HepG2 (cell line): Measurements from ENCODE around the gene CX3CR1. TPM values are rescaled to one million over a fixed set of nuclear protein-coding genes. Genes with fewer than 3 reads are reported as not detected.

Source experiments
- ATAC-seq: fragments of 200-7000 bp; cut with Tn5 transposase; 3 replicates; pipeline ENCODE4 v1.9.1; 2020; ENCODE audit warnings: mild to moderate bottlenecking, moderate library complexity
- BruUV-seq: library from RNA; stranded (reverse); fragments of 400-500 nt; replicated peaks from 2 replicates; lab custom pipeline; 2021; lab: Mats Ljungman, UMichigan
- CTCF ChIA-PET: fragments of 300-600 bp; formaldehyde crosslinking; extraction: SDS; loops from one replicate; lab custom pipeline; 2021; ENCODE audit warnings: low total read pairs, inconsistent platforms, low intra/inter-chr PET ratio; lab: Yijun Ruan, JAX
- POLR2A ChIA-PET: fragments of 350-600 bp; sonication (Branson Sonifier 250); formaldehyde crosslinking; loops from one replicate; lab custom pipeline; 2020; ENCODE audit warnings: antibody characterized with exemption, inconsistent platforms; lab: Yijun Ruan, JAX
- DNase-seq: peaks from one replicate; pipeline ENCODE4 v3.0.0-alpha.2; 2015; ENCODE audit warnings: low spot score
- FAIRE-seq: peaks from 3 replicates; lab custom pipeline; 2011; peaks lifted over from hg19 to GRCh38; lab: Jason Lieb, UNC
- H2AFZ ChIP-seq: one replicate; pipeline ENCODE4 v1.6.1; 2011; ENCODE audit warnings: low read length, inconsistent platforms
- H3K27ac ChIP-seq: fragments of 300-600 bp; 3 replicates; pipeline ENCODE4 v1.8.0; 2011; ENCODE audit warnings: mixed run types, mild to moderate bottlenecking, mixed read lengths, low read length, inconsistent platforms; ENCODE audit not compliant: insufficient read depth; ENCODE audit errors: extremely low read length
- H3K27me3 ChIP-seq, 2 experiments: fragments of 200-600 bp in 1 of 2; 2 replicates in 1 of 2; 3 replicates in 1 of 2; pipeline versions ENCODE4 v1.6.0 to v1.8.0; 2011; ENCODE audit warnings: low read length in 2 of 2, mild to moderate bottlenecking in 2 of 2, moderate library complexity in 2 of 2, inconsistent platforms in 1 of 2; ENCODE audit not compliant: insufficient read depth in 2 of 2, control insufficient read depth in 1 of 2
- H3K36me3 ChIP-seq, 2 experiments: fragments of 200-600 bp in 1 of 2; replicated peaks in 1 of 2; 2 replicates in 1 of 2; 3 replicates in 1 of 2; pipeline versions ENCODE4 v1.5.1 to v1.8.0; 2011; ENCODE audit warnings: low read length in 2 of 2, inconsistent platforms in 1 of 2; ENCODE audit not compliant: insufficient read depth in 2 of 2, control insufficient read depth in 1 of 2
- H3K4me1 ChIP-seq: 2 replicates; pipeline ENCODE4 v1.5.1; 2012; ENCODE audit warnings: low read length, inconsistent platforms; ENCODE audit not compliant: insufficient read depth
- H3K4me2 ChIP-seq: 2 replicates; pipeline ENCODE4 v1.6.0; 2011; ENCODE audit warnings: low read depth, low read length, inconsistent platforms
- H3K4me3 ChIP-seq, 3 experiments: fragments of 200-600 bp in 1 of 3; sonication (generic), shearing (Covaris generic) in 1 of 3; replicated peaks in 1 of 3; 2 replicates each; pipeline ENCODE4 v1.5.1; 2011 to 2016; ENCODE audit warnings: low read length in 3 of 3, inconsistent platforms in 2 of 3, low read depth in 2 of 3, mild to moderate bottlenecking in 2 of 3, control low read depth in 1 of 3, mixed read lengths in 1 of 3; ENCODE audit not compliant: insufficient read depth in 1 of 3
- H3K79me2 ChIP-seq: one replicate; pipeline ENCODE4 v1.6.1; 2011; ENCODE audit warnings: low read length, inconsistent platforms; ENCODE audit not compliant: insufficient read depth
- H3K9ac ChIP-seq: 2 replicates; pipeline ENCODE4 v1.6.0; 2011; ENCODE audit warnings: mild to moderate bottlenecking, low read depth, low read length, inconsistent platforms; ENCODE audit not compliant: insufficient read depth
- H3K9me3 ChIP-seq: 2 replicates; pipeline ENCODE4 v1.5.1; 2012; ENCODE audit warnings: mild to moderate bottlenecking, low read length
- H4K20me1 ChIP-seq: 2 replicates; pipeline ENCODE4 v1.6.0; 2011; ENCODE audit warnings: inconsistent platforms, mild to moderate bottlenecking, low read length, moderate library complexity; ENCODE audit not compliant: insufficient read depth
- ATF7-NPFF ChIP-seq: sonication (generic); formaldehyde crosslinking; IDR thresholded peaks from 2 replicates; pipeline ENCODE4 v1.8.1; 2023; ENCODE audit warnings: mild to moderate bottlenecking, low read depth, missing genetic modification reagents, moderate library complexity
- BCLAF1 ChIP-seq: fragments of 450-650 bp; IDR thresholded peaks from 2 replicates; pipeline ENCODE4 v1.6.1; 2017; ENCODE audit warnings: mild to moderate bottlenecking
- CCDC6 ChIP-seq: sonication (generic); formaldehyde crosslinking; IDR thresholded peaks from 2 replicates; pipeline ENCODE4 v1.8.1; 2022; ENCODE audit warnings: mild to moderate bottlenecking, missing genetic modification reagents, moderate library complexity
- E2F1 ChIP-seq: sonication (generic); formaldehyde crosslinking; IDR thresholded peaks from 2 replicates; pipeline ENCODE4 v1.5.0; 2020; ENCODE audit warnings: missing genetic modification reagents
- ESRRA ChIP-seq: sonication (generic); formaldehyde crosslinking; IDR thresholded peaks from 2 replicates; pipeline ENCODE4 v1.5.1; 2020; ENCODE audit warnings: mild to moderate bottlenecking, low read depth, missing genetic modification reagents
- HNRNPL ChIP-seq: fragments of 200-400 bp; formaldehyde crosslinking; IDR thresholded peaks from 2 replicates; pipeline ENCODE4 v1.6.1; 2017; ENCODE audit warnings: mild to moderate bottlenecking, low read depth, low read length
- HNRNPUL1 ChIP-seq: fragments of 200-400 bp; formaldehyde crosslinking; IDR thresholded peaks from 2 replicates; pipeline ENCODE4 v1.6.1; 2017; ENCODE audit warnings: low read depth, mild to moderate bottlenecking, low read length, moderate library complexity
- MAFF ChIP-seq: IDR thresholded peaks from 2 replicates; pipeline ENCODE4 v1.6.1; 2011; ENCODE audit warnings: low read depth, low read length, improper control_type of control experiment
- PCBP2 ChIP-seq: fragments of 200-400 bp; formaldehyde crosslinking; optimal IDR thresholded peaks from 2 replicates; pipeline ENCODE3; 2018; ENCODE audit warnings: low read length, low read depth; ENCODE audit not compliant: poor library complexity, severe bottlenecking
- RFXAP ChIP-seq: sonication (generic); formaldehyde crosslinking; IDR thresholded peaks from 2 replicates; pipeline ENCODE4 v1.4.0; 2020; ENCODE audit warnings: missing genetic modification reagents, borderline replicate concordance
- RXRA ChIP-seq: sonication (generic); formaldehyde crosslinking; IDR thresholded peaks from 2 replicates; pipeline ENCODE4 v1.5.1; 2020; ENCODE audit warnings: missing genetic modification reagents
- SOX13 ChIP-seq, 3 experiments: fragments of 450-650 bp in 1 of 3; sonication (generic) in 1 of 3; formaldehyde crosslinking in 1 of 3; IDR thresholded peaks in 2 of 3; conservative IDR thresholded peaks in 1 of 3; 2 replicates each; pipeline versions ENCODE4 v1.5.0 to v1.6.1; 2016 to 2020; ENCODE audit warnings: antibody characterized with exemption in 1 of 3, mild to moderate bottlenecking in 1 of 3, missing compliant biosample characterization in 1 of 3, missing genetic modification reagents in 1 of 3, moderate library complexity in 1 of 3
- SSRP1 ChIP-seq: IDR thresholded peaks from 2 replicates; pipeline ENCODE4 v1.6.1; 2016; ENCODE audit warnings: control low read depth
- ZFP90 ChIP-seq: sonication (generic); formaldehyde crosslinking; IDR thresholded peaks from 2 replicates; pipeline ENCODE4 v1.8.0; 2022; ENCODE audit warnings: missing genetic modification reagents, mild to moderate bottlenecking, inconsistent platforms, borderline replicate concordance
- ZNF660 ChIP-seq: sonication (generic); formaldehyde crosslinking; IDR thresholded peaks from 2 replicates; pipeline ENCODE4 v1.5.1; 2020; ENCODE audit warnings: mild to moderate bottlenecking, low read depth, missing genetic modification reagents, borderline replicate concordance
- ZNF724P ChIP-seq: sonication (generic); formaldehyde crosslinking; IDR thresholded peaks from 2 replicates; pipeline ENCODE4 v1.8.0; 2022; ENCODE audit warnings: missing genetic modification reagents, borderline replicate concordance
- ZNF770 ChIP-seq: sonication (generic); formaldehyde crosslinking; IDR thresholded peaks from 2 replicates; pipeline ENCODE4 v1.5.0; 2020; ENCODE audit warnings: mild to moderate bottlenecking, missing genetic modification reagents
- ZNF784 ChIP-seq: sonication (generic); formaldehyde crosslinking; IDR thresholded peaks from 2 replicates; pipeline ENCODE4 v1.5.1; 2020; ENCODE audit warnings: missing genetic modification reagents, mild to moderate bottlenecking, borderline replicate concordance
- WGBS: methylation state at CpG from one replicate; pipeline ENCODE4 v1.1.6; 2017; ENCODE audit warnings: low lambda C conversion rate; 5-methylcytosine and 5-hydroxymethylcytosine counted together
- in situ Hi-C: cut with HindIII; loops from 2 replicates; pipeline ENCODE4 v1.10.0; 2017; ENCODE audit warnings: low pct_unique_long_range_greater_than_20kb; ENCODE audit not compliant: extremely low pct_ligation_motif_present
- intact Hi-C: fragments of 100-400 bp; cut with micrococcal nuclease; formaldehyde crosslinking; loops from one replicate; pipeline ENCODE4 v1.10.0; 2022; ENCODE audit not compliant: unreplicated experiment
- polyA plus RNA-seq, 8 experiments: library from polyadenylated mRNA; depleted of rRNA in 3 of 8; stranded (reverse) in 7 of 8; unstranded in 1 of 8; fragments of >200 nt; fragmentation: Illumina TruSeq in 4 of 8; extraction: Trizol in 4 of 8; gene quantifications; 2 replicates each; pipeline versions ENCODE4 v1.2.1 to v1.2.3, GENCODE V29; 2011 to 2016; ENCODE audit warnings: low read depth in 4 of 8, missing spikeins in 1 of 8, mixed read lengths in 1 of 8; ENCODE audit not compliant: insufficient read depth in 1 of 8
- total RNA-seq, 5 experiments: library from RNA; depleted of rRNA; stranded (reverse); fragments of >200 nt; fragmentation: Illumina TruSeq; extraction: Trizol; gene quantifications; 2 replicates each; pipeline ENCODE4 v1.2.3, GENCODE V29; 2016; ENCODE audit warnings: low read depth in 1 of 5

Gene CX3CR1
- total and polyA plus RNA-seq, 2 of the 13 experiments (the other 11 are each of a cell fraction or from before 2014, with no cell fraction given) = not detected

GRCh38 chr3:39280571-39280970 is 735 bp upstream of the CX3CR1 start:
- no peak for DNase-seq
- in situ Hi-C loops = no loop called here
- POLR2A ChIA-PET = no interaction called here
- no peak for TF ChIP-seq ZNF770 (CRISPR knock-in tag)
- no peak for TF ChIP-seq ZNF660 (CRISPR knock-in tag)
- TF ChIP-seq SSRP1 (CRISPR knock-in tag) = no peak
- no peak for TF ChIP-seq HNRNPL
- TF ChIP-seq ZNF724P (CRISPR knock-in tag) = no peak
- TF ChIP-seq BCLAF1 = no peak
- TF ChIP-seq SOX13 (IDR thresholded peaks at IDR 0.05) = no peak
- TF ChIP-seq SOX13 (CRISPR knock-in tag; conservative IDR thresholded peaks at IDR 0.05 in 1 of 2, IDR thresholded peaks at IDR 0.05 in 1 of 2) = no peak
- TF ChIP-seq PCBP2 = no peak
- TF ChIP-seq RXRA (CRISPR knock-in tag) = no peak
- no peak for TF ChIP-seq ESRRA (CRISPR knock-in tag)
- no peak for TF ChIP-seq HNRNPUL1
- no peak for TF ChIP-seq ZFP90 (CRISPR knock-in tag)
- TF ChIP-seq RFXAP (CRISPR knock-in tag) = no peak
- no peak for TF ChIP-seq ATF7-NPFF
- TF ChIP-seq MAFF = no peak
- no peak for TF ChIP-seq E2F1
- TF ChIP-seq CCDC6 (CRISPR knock-in tag) = no peak
- TF ChIP-seq ZNF784 = no peak

More at GRCh38 chr3:39280571-39280970, 735 bp upstream of the CX3CR1 start:
- intact Hi-C loops = no loop called here
- Histone ChIP-seq H3K4me2 (no peak overlapping the region), H3K9ac (no peak overlapping the region), H3K36me3 (no peaks in the 10 kb centered on the region), H3K4me3 (no peak overlapping the region), H3K79me2 (no peaks in the 10 kb centered on the region), H2AFZ (no peak overlapping the region), H3K27me3 (peaks cover 0 to 13% of the 10 kb centered on the region in 2 experiments; a peak in 4 of 5 replicates), H4K20me1 (no peaks in the 10 kb centered on the region), H3K27ac (no peak overlapping the region), H3K9me3 (no peaks in the 10 kb centered on the region), H3K4me1 (peaks cover 6% of the 10 kb centered on the region; the same call in 1 of the 2 replicates)
- ATAC-seq (no peak), FAIRE-seq (no peak)
- BruUV-seq = no TSS peak
- CTCF ChIA-PET = no interaction called here
- 23% methylated on average over 5 of the region's 5 CpGs for WGBS
